ENCODE measurements around the gene FXN. TPM values are rescaled to one million over a fixed set of nuclear protein-coding genes. Genes with fewer than 3 reads are reported as not detected.

The FXN gene
- total RNA-seq, 1 donor from 2014 or later: 1.6 TPM

GRCh38 chr9:69136779-69137178 lies 101.2 kb downstream of the FXN start:
- H3K4me3 ChIP-seq (ENCODE audit: low read depth, low read length): no peak overlapping the region
- no peak for DNase-seq (ENCODE audit: low read depth)
- TF ChIP-seq, protein P1, sequence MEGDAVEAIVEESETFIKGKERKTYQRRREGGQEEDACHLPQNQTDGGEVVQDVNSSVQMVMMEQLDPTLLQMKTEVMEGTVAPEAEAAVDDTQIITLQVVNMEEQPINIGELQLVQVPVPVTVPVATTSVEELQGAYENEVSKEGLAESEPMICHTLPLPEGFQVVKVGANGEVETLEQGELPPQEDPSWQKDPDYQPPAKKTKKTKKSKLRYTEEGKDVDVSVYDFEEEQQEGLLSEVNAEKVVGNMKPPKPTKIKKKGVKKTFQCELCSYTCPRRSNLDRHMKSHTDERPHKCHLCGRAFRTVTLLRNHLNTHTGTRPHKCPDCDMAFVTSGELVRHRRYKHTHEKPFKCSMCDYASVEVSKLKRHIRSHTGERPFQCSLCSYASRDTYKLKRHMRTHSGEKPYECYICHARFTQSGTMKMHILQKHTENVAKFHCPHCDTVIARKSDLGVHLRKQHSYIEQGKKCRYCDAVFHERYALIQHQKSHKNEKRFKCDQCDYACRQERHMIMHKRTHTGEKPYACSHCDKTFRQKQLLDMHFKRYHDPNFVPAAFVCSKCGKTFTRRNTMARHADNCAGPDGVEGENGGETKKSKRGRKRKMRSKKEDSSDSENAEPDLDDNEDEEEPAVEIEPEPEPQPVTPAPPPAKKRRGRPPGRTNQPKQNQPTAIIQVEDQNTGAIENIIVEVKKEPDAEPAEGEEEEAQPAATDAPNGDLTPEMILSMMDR (conservative IDR thresholded peaks at IDR 0.05; ENCODE audit: low read depth, low read length): no peak

- no peak for DNase-seq (ENCODE audit: low read depth)
- no peak overlapping the region for H3K4me3 ChIP-seq (ENCODE audit: low read depth, low read length)
- TF ChIP-seq, protein P1 (conservative IDR thresholded peaks at IDR 0.05; ENCODE audit: low read depth, low read length): no peak
Observed at GRCh38 chr9:69137311-69137710, 101.8 kb downstream of the FXN start.

GRCh38 chr9:69139596-69139995 lies 104.0 kb downstream of the FXN start:
- TF ChIP-seq, protein P1 (conservative IDR thresholded peaks at IDR 0.05; ENCODE audit: low read depth, low read length): no peak

DNA sequence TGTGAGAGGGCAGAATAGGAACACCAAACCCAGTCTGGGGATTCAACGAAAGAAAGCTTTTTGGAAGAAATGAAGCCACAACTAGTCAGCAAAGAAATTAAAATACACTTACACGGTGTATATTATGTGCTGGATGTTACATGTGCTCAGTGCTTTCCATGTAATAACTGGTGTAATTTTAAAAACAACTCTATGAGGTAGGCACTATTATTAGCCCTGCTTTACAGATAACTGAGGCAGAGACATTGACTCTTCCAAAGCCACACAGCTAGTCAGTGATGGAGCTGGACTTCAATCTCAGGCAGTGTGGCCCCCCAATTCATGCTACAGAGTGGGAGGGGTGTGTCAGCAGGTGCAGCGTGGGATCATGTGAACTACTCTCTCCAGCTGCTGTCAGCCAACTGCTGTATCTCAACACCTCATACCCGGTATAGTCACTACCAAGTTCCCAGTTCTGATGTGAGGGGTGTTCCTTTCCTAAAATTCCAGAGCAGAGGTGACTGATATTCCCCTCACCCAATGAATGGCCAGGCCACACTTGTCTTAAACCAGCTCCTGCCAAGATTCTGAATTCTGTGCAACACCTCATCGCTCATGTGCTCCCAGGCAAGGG lies 104.7 kb downstream of the FXN start:
- no peak for DNase-seq (ENCODE audit: low read depth)
- TF ChIP-seq, protein P1 (conservative IDR thresholded peaks at IDR 0.05; ENCODE audit: low read depth, low read length): no peak
- no peak overlapping the region for H3K4me3 ChIP-seq (ENCODE audit: low read depth, low read length)

More at GRCh38 chr9:69139596-69139995, 104.0 kb downstream of the FXN start:
- no peak overlapping the region for H3K4me3 ChIP-seq (ENCODE audit: low read depth, low read length)
- DNase-seq (ENCODE audit: low read depth): no peak

- DNase-seq (ENCODE audit: low read depth): no peak
- TF ChIP-seq, protein P1 (conservative IDR thresholded peaks at IDR 0.05; ENCODE audit: low read depth, low read length): no peak
- no peak overlapping the region for H3K4me3 ChIP-seq (ENCODE audit: low read depth, low read length)
Observed at GRCh38 chr9:69141851-69142250, 106.3 kb downstream of the FXN start.

- TF ChIP-seq, protein P1 (conservative IDR thresholded peaks at IDR 0.05; ENCODE audit: low read depth, low read length): no peak
- no peak for DNase-seq (ENCODE audit: low read depth)
- no peak overlapping the region for H3K4me3 ChIP-seq (ENCODE audit: low read depth, low read length)
Observed at GRCh38 chr9:69143291-69143690, 107.7 kb downstream of the FXN start.

- TF ChIP-seq, protein P1 (conservative IDR thresholded peaks at IDR 0.05; ENCODE audit: low read depth, low read length): no peak
- no peak overlapping the region for H3K4me3 ChIP-seq (ENCODE audit: low read depth, low read length)
- DNase-seq (ENCODE audit: low read depth): no peak
Observed at GRCh38 chr9:69145144-69145715, 109.7 kb downstream of the FXN start.
